HCT116 (cell line): Measurements from ENCODE around the gene PSMG3. TPM values are rescaled to one million over a fixed set of nuclear protein-coding genes. Genes with fewer than 3 reads are reported as not detected.

Source experiments
- ATAC-seq: fragments of 200-7000 bp; cut with Tn5 transposase; 2 replicates; pipeline ENCODE4 v1.9.1; 2020; ENCODE audit warnings: mild to moderate bottlenecking, moderate library complexity
- BruUV-seq: library from RNA; stranded (reverse); fragments of 400-500 nt; replicated peaks from 2 replicates; lab custom pipeline; 2021; lab: Mats Ljungman, UMichigan
- CTCF ChIA-PET: fragments of 300-600 bp; sonication (Branson Sonifier 250); formaldehyde crosslinking; loops from one replicate; lab custom pipeline; 2021; ENCODE audit warnings: antibody characterized with exemption; lab: Charles Lee
- POLR2A ChIA-PET: fragments of 300-600, 350-600 bp; sonication (Branson Sonifier 250); formaldehyde crosslinking; loops from one replicate; lab custom pipeline; 2021; ENCODE audit warnings: antibody characterized with exemption; lab: Charles Lee
- RAD21 ChIA-PET, 2 experiments: fragments of 300-600 bp; sonication (Branson Sonifier 250); formaldehyde crosslinking; loops; one replicate each; lab custom pipeline; 2023; ENCODE audit warnings: low total read pairs in 2 of 2; ENCODE audit not compliant: uncharacterized antibody in 2 of 2, unreplicated experiment in 2 of 2, low non-redundant PET in 1 of 2; lab: Charles Lee
- DNase-seq: peaks from one replicate; pipeline ENCODE4 v3.0.0-alpha.2; 2010; ENCODE audit warnings: low read depth, low spot score
- H2AFZ ChIP-seq: fragments of 200-600 bp; shearing (Covaris generic), sonication (generic); 2 replicates; pipeline ENCODE4 v1.6.1; 2017; ENCODE audit warnings: low read depth, mixed run types, mixed read lengths, antibody characterized with exemption, low read length; ENCODE audit not compliant: poor library complexity, severe bottlenecking
- H3K27ac ChIP-seq: 2 replicates; pipeline ENCODE4 v1.5.1; 2012; ENCODE audit warnings: low read depth, low read length
- H3K27me3 ChIP-seq: fragments of 200-600 bp; sonication (generic); 2 replicates; pipeline ENCODE4 v1.6.1; 2016; ENCODE audit warnings: mixed run types, low read length, mixed read lengths; ENCODE audit not compliant: insufficient read depth
- H3K36me3 ChIP-seq, 2 experiments: fragments of 200-500 bp in 1 of 2; fragments of 200-600 bp in 1 of 2; sonication (Bioruptor generic) in 1 of 2; sonication (generic) in 1 of 2; 2 replicates each; pipeline versions ENCODE4 v1.5.1 to v1.6.1; 2014 to 2016; ENCODE audit warnings: low read length in 2 of 2, inconsistent platforms in 1 of 2, mixed read lengths in 1 of 2, mixed run types in 1 of 2; ENCODE audit not compliant: insufficient read depth in 2 of 2, control insufficient read depth in 1 of 2
- H3K4me1 ChIP-seq, 2 experiments: fragments of 200-600 bp in 1 of 2; sonication (generic) in 1 of 2; 2 replicates each; pipeline versions ENCODE4 v1.5.1 to v1.6.1; 2012 to 2017; ENCODE audit warnings: low read length in 2 of 2, inconsistent platforms in 1 of 2, mild to moderate bottlenecking in 1 of 2, mixed read lengths in 1 of 2, mixed run types in 1 of 2, moderate library complexity in 1 of 2; ENCODE audit not compliant: insufficient read depth in 2 of 2, control insufficient read depth in 1 of 2
- H3K4me2 ChIP-seq: fragments of 200-600 bp; sonication (generic); 2 replicates; pipeline ENCODE4 v1.6.1; 2017; ENCODE audit warnings: mixed run types, low read length, mixed read lengths
- H3K4me3 ChIP-seq, 2 experiments: fragments of 200-600 bp in 1 of 2; sonication (generic) in 1 of 2; replicated peaks in 1 of 2; 2 replicates each; pipeline ENCODE4 v1.5.1; 2011 to 2016; ENCODE audit warnings: low read length in 2 of 2, control low read depth in 1 of 2, low read depth in 1 of 2, mild to moderate bottlenecking in 1 of 2, mixed read lengths in 1 of 2, mixed run types in 1 of 2
- H3K79me2 ChIP-seq: fragments of 200-600 bp; sonication (generic); 2 replicates; pipeline ENCODE4 v1.6.1; 2017; ENCODE audit warnings: mild to moderate bottlenecking, mixed run types, low read length, moderate library complexity, mixed read lengths; ENCODE audit not compliant: insufficient read depth
- H3K9ac ChIP-seq: fragments of 200-600 bp; sonication (generic); 2 replicates; pipeline ENCODE4 v1.6.1; 2016; ENCODE audit warnings: low read length, mixed read lengths
- H3K9me2 ChIP-seq: fragments of 200-600 bp; sonication (generic), shearing (Covaris generic); 2 replicates; pipeline ENCODE4 v1.6.1; 2017; ENCODE audit warnings: mixed run types, mild to moderate bottlenecking, moderate library complexity; ENCODE audit not compliant: insufficient read depth
- H3K9me3 ChIP-seq, 2 experiments: fragments of 200-500 bp in 1 of 2; fragments of 200-600 bp in 1 of 2; sonication (Bioruptor generic) in 1 of 2; sonication (generic) in 1 of 2; 2 replicates each; pipeline ENCODE4 v1.6.1; 2014 to 2017; ENCODE audit warnings: low read length in 2 of 2, mixed read lengths in 2 of 2, inconsistent platforms in 1 of 2, low read depth in 1 of 2, mild to moderate bottlenecking in 1 of 2, mixed run types in 1 of 2, moderate library complexity in 1 of 2; ENCODE audit not compliant: control insufficient read depth in 1 of 2, insufficient read depth in 1 of 2
- H4K20me1 ChIP-seq: fragments of 200-600 bp; sonication (generic), shearing (Covaris generic); 2 replicates; pipeline ENCODE4 v1.6.1; 2017; ENCODE audit warnings: mixed run types, mild to moderate bottlenecking, moderate library complexity; ENCODE audit not compliant: insufficient read depth
- CTCF ChIP-seq, 3 experiments: fragments of 200-600 bp in 1 of 3; sonication (generic) in 1 of 3; IDR thresholded peaks in 2 of 3; conservative IDR thresholded peaks in 1 of 3; 2 replicates each; pipeline ENCODE4 v1.5.1; 2012 to 2017; ENCODE audit warnings: low read depth in 2 of 3, low read length in 2 of 3, antibody characterized with exemption in 1 of 3, borderline replicate concordance in 1 of 3, control low read depth in 1 of 3, mild to moderate bottlenecking in 1 of 3, mixed read lengths in 1 of 3, mixed run types in 1 of 3, moderate library complexity in 1 of 3; ENCODE audit not compliant: insufficient read depth in 1 of 3
- EGR1 ChIP-seq: IDR thresholded peaks from 2 replicates; pipeline ENCODE4 v1.6.1; 2012; ENCODE audit warnings: low read depth
- ELF1 ChIP-seq: IDR thresholded peaks from 2 replicates; pipeline ENCODE4 v1.6.1; 2012; ENCODE audit warnings: low read depth, borderline replicate concordance
- EZH2phosphoT487 ChIP-seq: fragments of 200-600 bp; IDR thresholded peaks from 2 replicates; pipeline ENCODE4 v1.6.1; 2018; ENCODE audit warnings: antibody characterized with exemption, borderline replicate concordance
- POLR2AphosphoS5 ChIP-seq: IDR thresholded peaks from 2 replicates; pipeline ENCODE4 v1.6.1; 2011; ENCODE audit warnings: mild to moderate bottlenecking, low read depth, low read length, moderate library complexity
- REST ChIP-seq: IDR thresholded peaks from 2 replicates; pipeline ENCODE4 v1.6.1; 2012; ENCODE audit warnings: low read depth
- SIN3A ChIP-seq: IDR thresholded peaks from 2 replicates; pipeline ENCODE4 v1.6.1; 2012; ENCODE audit warnings: low read depth
- SRF ChIP-seq: IDR thresholded peaks from 2 replicates; pipeline ENCODE4 v1.6.1; 2012; ENCODE audit warnings: low read depth
- YY1 ChIP-seq: IDR thresholded peaks from 2 replicates; pipeline ENCODE4 v1.6.1; 2011; ENCODE audit warnings: low read length, low read depth, moderate library complexity, mild to moderate bottlenecking; ENCODE audit not compliant: insufficient replicate concordance; ENCODE audit errors: extremely low read depth
- intact Hi-C: fragments of 100-400 bp; cut with micrococcal nuclease; formaldehyde crosslinking; loops from 2 replicates; pipeline ENCODE4 v1.10.0; 2022
- total RNA-seq: library from RNA; stranded (reverse); gene quantifications from one replicate; pipeline ENCODE4 v1.2.1, GENCODE V29; 2021; ENCODE audit not compliant: unreplicated experiment

Gene PSMG3
- total RNA-seq, 1 experiment from 2014 or later: 60.9 TPM

- TF ChIP-seq CTCF (IDR thresholded peaks at IDR 0.05 in 2 of 3, conservative IDR thresholded peaks at IDR 0.05 in 1 of 3; ENCODE audit: borderline replicate concordance in 1 of 3, insufficient read depth in 1 of 3, low read depth in 2 of 3, low read length in 2 of 3): no peak
- no peak for TF ChIP-seq ELF1
- no peak for TF ChIP-seq EGR1
- no peak for TF ChIP-seq REST
- no peak for TF ChIP-seq SRF
- TF ChIP-seq YY1: no peak
Observed at GRCh38 chr7:1604383-1604782, 34.6 kb upstream of the PSMG3 start (continued).

- H3K4me1 ChIP-seq: no peaks in the 10 kb centered on the region
- H3K36me3 ChIP-seq: no peaks in the 10 kb centered on the region
- ATAC-seq (no peak), DNase-seq (no peak)
- RAD21 ChIA-PET: no interaction called here
- H3K9me2 ChIP-seq: no peaks in the 10 kb centered on the region
- no peak overlapping the region for H3K4me3 ChIP-seq
- no peaks in the 10 kb centered on the region for H3K9me3 ChIP-seq
- no peak overlapping the region for H3K9ac ChIP-seq
- H3K4me2 ChIP-seq: no peak overlapping the region
- no peaks in the 10 kb centered on the region for H3K27me3 ChIP-seq
- no peak for TF ChIP-seq SIN3A
- TF ChIP-seq POLR2AphosphoS5: no peak
- no peak for TF ChIP-seq EGR1
- no peak for TF ChIP-seq EZH2phosphoT487
- intact Hi-C loops: no loop called here
- POLR2A ChIA-PET: no interaction called here
- H2AFZ ChIP-seq: no peak overlapping the region
- CTCF ChIA-PET: no interaction called here
- no TSS peak for BruUV-seq
- no peak overlapping the region for H3K27ac ChIP-seq
- H3K79me2 ChIP-seq: no peaks in the 10 kb centered on the region
- no peaks in the 10 kb centered on the region for H4K20me1 ChIP-seq
Observed at GRCh38 chr7:1603346-1604225, 33.8 kb upstream of the PSMG3 start.
